ENCODE data around the gene MBLAC1. TPM values are rescaled to one million over a fixed set of nuclear protein-coding genes. Genes with fewer than 3 reads are reported as not detected.

Gene MBLAC1
- total RNA-seq, 2 experiments from 2014 or later = 4.8 to 6.5 TPM

- H3K27ac Mint-ChIP-seq = peak overlapping the region; percentile 87
- DNase-seq (no peak), ATAC-seq (ENCODE audit: low read depth) (peak; percentile 28)
- H3K36me3 Mint-ChIP-seq = peaks cover 2% of the 10 kb centered on the region
- POLR2A ChIA-PET = interaction anchor here (0.6 to 1.2 kb wide), 7 partner anchors 9 to 266 kb away, joined by 3 to 5 read pairs (median 4); partner anchors contain the start of genes GPC2, LAMTOR4, STAG3 and ZCWPW1
- H3K4me1 Mint-ChIP-seq = peaks cover 49% of the 10 kb centered on the region
- peak overlapping the region; percentile 53 for H3K4me3 Mint-ChIP-seq
- H3K9me3 Mint-ChIP-seq = no peaks in the 10 kb centered on the region
- H3K27me3 Mint-ChIP-seq = no peaks in the 10 kb centered on the region
These were observed 36.3 kb downstream of the MBLAC1 start for GRCh38 chr7:100163006-100163531.

- Mint-ChIP-seq H3K4me1 (peaks cover 56% of the 10 kb centered on the region), H3K9me3 (no peaks in the 10 kb centered on the region), H3K27ac (peak overlapping the region; percentile 87), H3K4me3 (peak overlapping the region; percentile 53), H3K27me3 (no peaks in the 10 kb centered on the region), H3K36me3 (peaks cover 2% of the 10 kb centered on the region)
- DNase-seq (no peak), ATAC-seq (ENCODE audit: low read depth) (no peak)
- POLR2A ChIA-PET = interaction anchor here (0.6 to 1.2 kb wide), 3 partner anchors 48 to 265 kb away, joined by 3 to 4 read pairs (median 3); partner anchors contain the start of gene ZCWPW1
These were observed 37.1 kb downstream of the MBLAC1 start for GRCh38 chr7:100163871-100164270.

- peaks cover 71% of the 10 kb centered on the region for H3K4me1 Mint-ChIP-seq
- H3K27me3 Mint-ChIP-seq = peaks cover 3% of the 10 kb centered on the region
- H3K9me3 Mint-ChIP-seq = no peaks in the 10 kb centered on the region
- peak; percentile 68 for ATAC-seq (ENCODE audit: low read depth)
- POLR2A ChIA-PET = interaction anchor here (0.6 to 3.2 kb wide), 8 partner anchors 9 to 263 kb away, joined by 3 to 22 read pairs (median 10); partner anchors contain the start of genes GPC2, LAMTOR4, MEPCE and STAG3
- H3K36me3 Mint-ChIP-seq = peaks cover 6% of the 10 kb centered on the region
- H3K27ac Mint-ChIP-seq = peak overlapping the region; percentile 75
- no peak for DNase-seq
- H3K4me3 Mint-ChIP-seq = peak overlapping the region; percentile 79
These were observed 39.7 kb downstream of the MBLAC1 start for GRCh38 chr7:100166317-100166940.

GRCh38 chr7:100166970-100167911, 40.5 kb downstream of the MBLAC1 start:
- Mint-ChIP-seq H3K9me3 (no peaks in the 10 kb centered on the region), H3K4me1 (peaks cover 72% of the 10 kb centered on the region), H3K36me3 (peaks cover 7% of the 10 kb centered on the region), H3K4me3 (peak overlapping the region; percentile 79), H3K27ac (peak overlapping the region; percentile 76), H3K27me3 (peaks cover 5% of the 10 kb centered on the region)
- DNase-seq (no peak), ATAC-seq (ENCODE audit: low read depth) (no peak)
- POLR2A ChIA-PET = interaction anchor here (0.6 to 3.2 kb wide), 15 partner anchors 7 to 262 kb away, joined by 3 to 22 read pairs (median 4); partner anchors contain the start of genes AP4M1, GPC2, LAMTOR4 and MEPCE

- Mint-ChIP-seq H3K27ac (peak overlapping the region; percentile 76), H3K27me3 (peaks cover 5% of the 10 kb centered on the region), H3K9me3 (no peaks in the 10 kb centered on the region), H3K4me1 (peaks cover 69% of the 10 kb centered on the region), H3K36me3 (peaks cover 7% of the 10 kb centered on the region), H3K4me3 (peak overlapping the region; percentile 79)
- POLR2A ChIA-PET = interaction anchor here (0.6 to 3.2 kb wide), 12 partner anchors 8 to 155 kb away, joined by 3 to 22 read pairs (median 4); partner anchors contain the start of genes GPC2, LAMTOR4, STAG3 and TRAPPC14
- DNase-seq (no peak), ATAC-seq (ENCODE audit: low read depth) (no peak)
These were observed 41.2 kb downstream of the MBLAC1 start for GRCh38 chr7:100167912-100168323.

- ATAC-seq (ENCODE audit: low read depth) = peak; percentile 15
- Mint-ChIP-seq H3K4me1 (peaks cover 62% of the 10 kb centered on the region), H3K9me3 (no peaks in the 10 kb centered on the region), H3K4me3 (peak overlapping the region; percentile 79), H3K27ac (peak overlapping the region; percentile 76), H3K27me3 (peaks cover 5% of the 10 kb centered on the region), H3K36me3 (peaks cover 14% of the 10 kb centered on the region)
- DNase-seq = no peak
- POLR2A ChIA-PET = interaction anchor here (3.2 kb wide), 2 partner anchors 7 to 12 kb away, joined by 20 to 22 read pairs; partner anchors contain the start of genes GPC2, STAG3 and TRAPPC14
These were observed 42.5 kb downstream of the MBLAC1 start for GRCh38 chr7:100169147-100169850.

- Mint-ChIP-seq H3K27me3 (peaks cover 5% of the 10 kb centered on the region), H3K36me3 (peaks cover 15% of the 10 kb centered on the region), H3K4me1 (peaks cover 67% of the 10 kb centered on the region), H3K9me3 (no peaks in the 10 kb centered on the region), H3K4me3 (peak overlapping the region; percentile 81), H3K27ac (peak overlapping the region; percentile 86)
- POLR2A ChIA-PET = interaction anchor here (1.3 kb wide), 1 partner anchor 22 kb away, joined by 4 read pairs; the partner anchor contains the start of gene LAMTOR4
- DNase-seq = peak; percentile 25
- ATAC-seq (ENCODE audit: low read depth) = no peak
These were observed 43.5 kb downstream of the MBLAC1 start for GRCh38 chr7:100170101-100170897.

- H3K27ac Mint-ChIP-seq = peak overlapping the region; percentile 86
- peak overlapping the region; percentile 81 for H3K4me3 Mint-ChIP-seq
- H3K4me1 Mint-ChIP-seq = peaks cover 67% of the 10 kb centered on the region
- POLR2A ChIA-PET = interaction anchor here (0.6 to 1.3 kb wide), 6 partner anchors 8 to 42 kb away, joined by 3 to 4 read pairs (median 4); partner anchors contain the start of gene LAMTOR4
- H3K9me3 Mint-ChIP-seq = no peaks in the 10 kb centered on the region
- ATAC-seq (ENCODE audit: low read depth) (peak; percentile 56), DNase-seq (peak; percentile 66)
- H3K27me3 Mint-ChIP-seq = peaks cover 8% of the 10 kb centered on the region
- peaks cover 14% of the 10 kb centered on the region for H3K36me3 Mint-ChIP-seq
These were observed 44.4 kb downstream of the MBLAC1 start for GRCh38 chr7:100171087-100171681.

GRCh38 chr7:100171840-100172239, 45.1 kb downstream of the MBLAC1 start:
- ATAC-seq (ENCODE audit: low read depth) (peak; percentile 4), DNase-seq (no peak)
- H3K4me1 Mint-ChIP-seq = peaks cover 65% of the 10 kb centered on the region
- H3K27ac Mint-ChIP-seq = peak overlapping the region; percentile 54
- peak overlapping the region; percentile 81 for H3K4me3 Mint-ChIP-seq
- peaks cover 8% of the 10 kb centered on the region for H3K27me3 Mint-ChIP-seq
- peaks cover 14% of the 10 kb centered on the region for H3K36me3 Mint-ChIP-seq
- H3K9me3 Mint-ChIP-seq = no peaks in the 10 kb centered on the region
- POLR2A ChIA-PET = interaction anchor here (0.6 to 1.2 kb wide), 5 partner anchors 9 to 43 kb away, joined by 3 to 4 read pairs (median 3); no protein-coding TSS in a partner anchor

GRCh38 chr7:100173806-100174495, 47.2 kb downstream of the MBLAC1 start:
- Mint-ChIP-seq H3K27ac (no peak overlapping the region), H3K9me3 (no peaks in the 10 kb centered on the region), H3K4me3 (no peak overlapping the region), H3K27me3 (peaks cover 8% of the 10 kb centered on the region), H3K36me3 (peaks cover 14% of the 10 kb centered on the region), H3K4me1 (peaks cover 46% of the 10 kb centered on the region)
- no peak for DNase-seq
- POLR2A ChIA-PET = no interaction called here
- no peak for ATAC-seq (ENCODE audit: low read depth)

- Mint-ChIP-seq H3K4me3 (no peak overlapping the region), H3K27ac (peak overlapping the region; percentile 65), H3K36me3 (peaks cover 14% of the 10 kb centered on the region), H3K4me1 (peaks cover 43% of the 10 kb centered on the region), H3K27me3 (peaks cover 8% of the 10 kb centered on the region), H3K9me3 (no peaks in the 10 kb centered on the region)
- ATAC-seq (ENCODE audit: low read depth) (no peak), DNase-seq (no peak)
- POLR2A ChIA-PET = no interaction called here
These were observed 47.8 kb downstream of the MBLAC1 start for GRCh38 chr7:100174582-100174981.
